Cardiac septum (tissue), 1 donor: ENCODE data around the gene TMEM266. TPM values are rescaled to one million over a fixed set of nuclear protein-coding genes. Genes with fewer than 3 reads are reported as not detected.

Experiments used
- DNase-seq: peaks from one replicate; pipeline ENCODE4 v3.0.0-alpha.2; 2020; ENCODE audit warnings: low spot score
- intact Hi-C: fragments of 100-400 bp; cut with DNase I; formaldehyde crosslinking; loops from one replicate; pipeline ENCODE4 v1.14.0; 2022
- total RNA-seq: library from RNA; stranded (reverse); fragmentation: NEBNext Ultra II Directional; extraction: Animal tissue kit (Norgen Biotek cat#: 25700); gene quantifications from one replicate; pipeline ENCODE4 v1.2.1, GENCODE V29; 2021
- donor health status: DM: no; HTN: no; CAD: no.

The TMEM266 gene
- total RNA-seq, 1 donor from 2014 or later = not detected

GRCh38 chr15:76174654-76175053 is 114.9 kb downstream of the TMEM266 start:
- no peak for DNase-seq
- intact Hi-C loops = no loop called here

GRCh38 chr15:76175442-76175841 is 115.7 kb downstream of the TMEM266 start:
- intact Hi-C loops = no loop called here
- no peak for DNase-seq

GRCh38 chr15:76176059-76176458 is 116.3 kb downstream of the TMEM266 start:
- intact Hi-C loops = no loop called here
- no peak for DNase-seq

- no peak for DNase-seq
- intact Hi-C loops = no loop called here
These were observed 116.8 kb downstream of the TMEM266 start for GRCh38 chr15:76176487-76177085.

- intact Hi-C loops = no loop called here
- peak; percentile 83 for DNase-seq
These were observed 117.8 kb downstream of the TMEM266 start for GRCh38 chr15:76177491-76178040.

GRCh38 chr15:76178296-76179000 is 118.7 kb downstream of the TMEM266 start:
- intact Hi-C loops = no loop called here
- DNase-seq = no peak

- intact Hi-C loops = no loop called here
- no peak for DNase-seq
These were observed 119.2 kb downstream of the TMEM266 start for GRCh38 chr15:76179023-76179422.

GRCh38 chr15:76180321-76180720 is 120.5 kb downstream of the TMEM266 start:
- DNase-seq = no peak
- intact Hi-C loops = no loop called here

GRCh38 chr15:76181705-76182107 is 121.9 kb downstream of the TMEM266 start:
- intact Hi-C loops = no loop called here

GRCh38 chr15:76183930-76184649 is 124.3 kb downstream of the TMEM266 start:
- intact Hi-C loops = no loop called here
- no peak for DNase-seq

More at GRCh38 chr15:76181705-76182107, 121.9 kb downstream of the TMEM266 start:
- DNase-seq = no peak

GRCh38 chr15:76184650-76185035 is 124.9 kb downstream of the TMEM266 start:
- intact Hi-C loops = no loop called here
- no peak for DNase-seq

- intact Hi-C loops = no loop called here
- DNase-seq = no peak
These were observed 125.9 kb downstream of the TMEM266 start for GRCh38 chr15:76185716-76186115.

- intact Hi-C loops = no loop called here
- no peak for DNase-seq
These were observed 127.4 kb downstream of the TMEM266 start for GRCh38 chr15:76187163-76187562.

GRCh38 chr15:76189106-76189505 is 129.3 kb downstream of the TMEM266 start:
- intact Hi-C loops = no loop called here
- DNase-seq = no peak

- intact Hi-C loops = loop anchor here (2.0 to 10.0 kb wide), 3 partner anchors 42 to 675 kb away; no protein-coding TSS in a partner anchor
- DNase-seq = no peak
These were observed 130.3 kb downstream of the TMEM266 start for GRCh38 chr15:76190070-76190564.

- DNase-seq = peak; percentile 86
- intact Hi-C loops = loop anchor here (2.0 to 10.0 kb wide), 3 partner anchors 41 to 674 kb away; no protein-coding TSS in a partner anchor
These were observed 131.2 kb downstream of the TMEM266 start for GRCh38 chr15:76190751-76191538.

GRCh38 chr15:76191539-76192244 is 131.9 kb downstream of the TMEM266 start:
- intact Hi-C loops = loop anchor here (1.0 to 10.0 kb wide), 4 partner anchors 13 to 673 kb away; no protein-coding TSS in a partner anchor
- DNase-seq = no peak

GRCh38 chr15:76192715-76193114 is 132.9 kb downstream of the TMEM266 start:
- no peak for DNase-seq
- intact Hi-C loops = loop anchor here (1.0 to 10.0 kb wide), 3 partner anchors 12 to 672 kb away; no protein-coding TSS in a partner anchor
